Heart right ventricle (tissue), 16 donors: Measurements from ENCODE around the gene ATG2B. TPM values are rescaled to one million over a fixed set of nuclear protein-coding genes. Genes with fewer than 3 reads are reported as not detected.

Source experiments
- ATAC-seq, 8 donors: fragments of 200-7000 bp; cut with Tn5 transposase; one replicate each; pipeline ENCODE4 v1.9.1; 2020; ENCODE audit warnings: mild to moderate bottlenecking in 8 of 8, moderate library complexity in 8 of 8, moderate number of reproducible peaks in 1 of 8
- DNase-seq, 2 donors: peaks; one replicate each; pipeline ENCODE4 v3.0.0-alpha.2; 2020
- H3K27ac ChIP-seq, 10 donors: fragments of 200-600 bp; sonication (generic) in 2 of 10; one replicate each; pipeline versions ENCODE4 v1.5.0 to v1.8.0; 2020 to 2022; ENCODE audit warnings: mild to moderate bottlenecking in 3 of 10
- H3K27me3 ChIP-seq, 7 donors: fragments of 200-600 bp; one replicate each; pipeline ENCODE4 v1.8.0; 2021 to 2022; ENCODE audit warnings: mild to moderate bottlenecking in 2 of 7
- H3K36me3 ChIP-seq, 9 donors: fragments of 200-600 bp; sonication (generic) in 1 of 9; one replicate each; pipeline versions ENCODE4 v1.5.0 to v1.8.0; 2020 to 2022; ENCODE audit warnings: mild to moderate bottlenecking in 2 of 9
- H3K4me1 ChIP-seq, 9 donors: fragments of 200-600 bp; sonication (generic) in 1 of 9; one replicate each; pipeline versions ENCODE4 v1.5.0 to v1.8.0; 2020 to 2022; ENCODE audit warnings: mild to moderate bottlenecking in 4 of 9
- H3K4me3 ChIP-seq, 10 donors: fragments of 200-600 bp; sonication (generic) in 2 of 10; one replicate each; pipeline versions ENCODE4 v1.5.0 to v1.8.0; 2020 to 2022; ENCODE audit warnings: mild to moderate bottlenecking in 7 of 10, moderate library complexity in 2 of 10
- H3K9me3 ChIP-seq, 11 donors: fragments of 200-600 bp in 10 of 11; sonication (generic) in 2 of 11; one replicate each; pipeline versions ENCODE4 v1.5.0 to v1.8.0; 2013 to 2022; ENCODE audit warnings: mild to moderate bottlenecking in 2 of 11, control low read depth in 1 of 11, moderate library complexity in 1 of 11
- WGBS, 2 donors: extraction: QIAGEN DNeasy Blood & Tissue Kit; methylation state at CpG; one replicate each; pipeline ENCODE4 v1.1.7; 2013; ENCODE audit warnings: inconsistent platforms in 1 of 2; 5-methylcytosine and 5-hydroxymethylcytosine counted together
- intact Hi-C, 10 donors: fragments of 100-400 bp; cut with DNase I; formaldehyde crosslinking; loops; one replicate each; pipeline versions ENCODE4 v1.11.1 to v1.14.2; 2022
- polyA plus RNA-seq, 2 donors: library from polyadenylated mRNA; stranded (reverse); fragments of 200-250 nt; gene quantifications; one replicate each; pipeline ENCODE4 v1.2.3, GENCODE V29; 2013
- total RNA-seq, 10 donors: library from RNA; stranded (reverse); fragmentation: NEBNext Ultra II Directional in 3 of 10; extraction: Animal tissue kit (Norgen Biotek cat#: 25700) in 3 of 10; gene quantifications; one replicate each; pipeline versions ENCODE4 v1.2.1 to v1.2.4, GENCODE V29; 2021 to 2023
- TF ChIP-seq, protein P1 (sequence below), 9 donors: fragments of 200-600 bp; sonication (generic) in 2 of 9; IDR thresholded peaks; one replicate each; pipeline versions ENCODE4 v1.5.0 to v1.8.0; 2021 to 2022; ENCODE audit warnings: antibody characterized with exemption in 9 of 9, mild to moderate bottlenecking in 5 of 9, moderate library complexity in 1 of 9
- donor health status: Arrhythmogenic right ventricular cardiomyopathy.
- donor health status: ischemic (EF 13 %, LVEDD 7.1; RV severe dilation, severe dysfunction).
- donor health status: healthy with polysubstance abuse.
- donor health status: DM: no; HTN: yes; CAD: no.
- donor health status: DM: no; HTN: no; CAD: no.
- donor health status: ischemic (EF 25% LVEDD 6.9; RV normal size, moderate dysfunction).
- donor health status: ischemic (EF 25% LVEDD 5.7; RV mildly dilated, moderate dysfunction).
- donor health status: healthy.
- donor health status: DM: yes; HTN: yes; CAD: no.
- donor health status: Ischemic cardiomyopathy.
- donor health status: ischemic (EF 35%, LVEDD 5.7; RV mildly dilated, moderate dysfunction).
- donor health status: nonischemic (EF 11% LVEDD 7.7; RV severe dilation, severe dysfunction).
- donor health status: DM: yes; HTN: yes; CAD: no.
- donor health status: PGD.
- donor health status: ischemic (EF 29% LVEDD 5.4; RV normal size, mild dysfunction).
- donor health status: nonischemic (EF 23%, LVEDD 6.1; RV moderate dilation, normal function).

The ATG2B gene
- total and polyA plus RNA-seq, 12 donors = 2.4 to 20.2 (median 14.0) TPM

DNA sequence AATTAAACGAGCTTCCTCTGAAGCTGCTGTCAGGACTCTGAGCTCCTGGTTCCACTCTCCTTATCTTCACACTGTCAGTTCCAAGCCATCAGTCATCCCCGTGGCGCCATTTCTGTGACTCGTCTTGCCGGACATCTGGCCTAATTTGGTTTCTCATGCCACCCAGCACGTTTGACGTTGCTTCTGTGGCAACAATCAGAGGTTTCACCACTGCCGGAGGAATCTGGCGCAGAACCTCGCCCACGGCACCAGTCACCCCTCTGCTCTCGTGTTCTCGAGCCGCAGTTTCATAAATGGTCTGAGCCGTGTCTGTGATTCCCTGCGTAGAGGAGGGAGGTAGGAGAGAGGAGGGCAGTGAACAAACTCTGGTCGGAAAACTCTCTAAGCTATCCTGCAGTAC is 77.5 kb downstream of the ATG2B start:
- 41 to 61% methylated on average over 17 of the region's 17 CpGs for WGBS, 2 donors
- no peak overlapping the region for H3K4me3 ChIP-seq
- ATAC-seq (peak; percentile 29 to 91 (median 83)), DNase-seq (peak; percentile 27 to 30)
- intact Hi-C loops = no loop called here
- TF ChIP-seq, protein P1, sequence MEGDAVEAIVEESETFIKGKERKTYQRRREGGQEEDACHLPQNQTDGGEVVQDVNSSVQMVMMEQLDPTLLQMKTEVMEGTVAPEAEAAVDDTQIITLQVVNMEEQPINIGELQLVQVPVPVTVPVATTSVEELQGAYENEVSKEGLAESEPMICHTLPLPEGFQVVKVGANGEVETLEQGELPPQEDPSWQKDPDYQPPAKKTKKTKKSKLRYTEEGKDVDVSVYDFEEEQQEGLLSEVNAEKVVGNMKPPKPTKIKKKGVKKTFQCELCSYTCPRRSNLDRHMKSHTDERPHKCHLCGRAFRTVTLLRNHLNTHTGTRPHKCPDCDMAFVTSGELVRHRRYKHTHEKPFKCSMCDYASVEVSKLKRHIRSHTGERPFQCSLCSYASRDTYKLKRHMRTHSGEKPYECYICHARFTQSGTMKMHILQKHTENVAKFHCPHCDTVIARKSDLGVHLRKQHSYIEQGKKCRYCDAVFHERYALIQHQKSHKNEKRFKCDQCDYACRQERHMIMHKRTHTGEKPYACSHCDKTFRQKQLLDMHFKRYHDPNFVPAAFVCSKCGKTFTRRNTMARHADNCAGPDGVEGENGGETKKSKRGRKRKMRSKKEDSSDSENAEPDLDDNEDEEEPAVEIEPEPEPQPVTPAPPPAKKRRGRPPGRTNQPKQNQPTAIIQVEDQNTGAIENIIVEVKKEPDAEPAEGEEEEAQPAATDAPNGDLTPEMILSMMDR (IDR thresholded peaks at IDR 0.05) = no peak
- no peaks in the 10 kb centered on the region for H3K9me3 ChIP-seq
- no peaks in the 10 kb centered on the region for H3K27me3 ChIP-seq
- peaks cover 0 to 90% (median 15%) of the 10 kb centered on the region in 9 donors for H3K36me3 ChIP-seq
- H3K4me1 ChIP-seq = peaks cover 0 to 11% (median 0%) of the 10 kb centered on the region in 9 donors
- H3K27ac ChIP-seq = peak overlapping the region in 7 of 10 donors; percentile 3 to 54 (median 41)

DNA sequence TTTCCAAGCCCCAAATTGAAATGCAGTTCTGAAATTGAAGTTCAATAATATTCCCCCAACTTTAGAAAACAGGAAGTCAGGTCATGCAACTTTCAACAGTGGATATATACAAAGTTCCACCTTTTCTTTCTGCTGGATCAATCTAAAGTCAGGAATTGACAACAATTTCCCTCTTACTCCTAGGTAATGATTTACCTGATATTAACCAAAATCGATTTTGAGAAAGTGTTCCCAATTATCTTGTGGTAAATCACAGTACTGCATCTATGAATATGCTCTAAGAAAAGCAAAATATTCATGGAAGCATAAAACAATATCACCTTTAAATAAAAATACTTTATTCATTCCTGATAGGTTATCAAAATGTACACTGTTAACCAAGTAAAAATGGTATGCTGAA is 78.7 kb downstream of the ATG2B start:
- WGBS, 2 donors = 88 to 89% methylated on average over 1 of the region's 1 CpG
- Histone ChIP-seq H3K27ac (no peak overlapping the region), H3K36me3 (peaks cover 0 to 83% (median 2%) of the 10 kb centered on the region in 9 donors), H3K4me3 (no peak overlapping the region), H3K4me1 (peaks cover 0 to 11% (median 0%) of the 10 kb centered on the region in 9 donors), H3K9me3 (no peaks in the 10 kb centered on the region), H3K27me3 (no peaks in the 10 kb centered on the region)
- TF ChIP-seq, protein P1 (IDR thresholded peaks at IDR 0.05) = no peak
- intact Hi-C loops = no loop called here
- DNase-seq = no peak
- ATAC-seq = no peak

DNA sequence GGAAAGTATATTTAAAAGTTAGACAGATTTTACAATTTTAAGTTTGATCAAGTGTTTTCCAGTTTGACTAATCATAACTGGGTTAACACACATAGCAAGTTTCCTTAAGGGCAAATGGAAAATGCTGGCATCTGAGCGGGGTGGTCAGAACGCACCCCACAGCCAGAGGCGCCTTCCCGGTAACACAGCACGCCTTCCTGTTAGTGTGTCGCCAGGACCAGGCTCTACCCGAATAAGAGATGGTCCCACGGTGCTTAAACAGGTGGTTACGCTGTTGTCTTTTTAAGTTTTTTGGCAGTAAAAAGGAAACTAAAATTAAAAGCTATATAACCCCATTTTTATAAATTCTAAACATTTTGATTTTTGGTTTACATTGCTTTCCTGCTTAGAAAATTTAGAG is 79.1 kb downstream of the ATG2B start:
- H3K9me3 ChIP-seq = no peaks in the 10 kb centered on the region
- intact Hi-C loops = no loop called here
- no peak overlapping the region for H3K27ac ChIP-seq
- TF ChIP-seq, protein P1 (IDR thresholded peaks at IDR 0.05) = no peak
- H3K4me3 ChIP-seq = no peak overlapping the region
- no peaks in the 10 kb centered on the region for H3K27me3 ChIP-seq
- WGBS, 2 donors = 92 to 96% methylated on average over 9 of the region's 9 CpGs
- H3K4me1 ChIP-seq = peaks cover 0 to 11% (median 0%) of the 10 kb centered on the region in 9 donors
- ATAC-seq (no peak), DNase-seq (no peak)
- H3K36me3 ChIP-seq = peaks cover 0 to 79% (median 0%) of the 10 kb centered on the region in 9 donors

DNA sequence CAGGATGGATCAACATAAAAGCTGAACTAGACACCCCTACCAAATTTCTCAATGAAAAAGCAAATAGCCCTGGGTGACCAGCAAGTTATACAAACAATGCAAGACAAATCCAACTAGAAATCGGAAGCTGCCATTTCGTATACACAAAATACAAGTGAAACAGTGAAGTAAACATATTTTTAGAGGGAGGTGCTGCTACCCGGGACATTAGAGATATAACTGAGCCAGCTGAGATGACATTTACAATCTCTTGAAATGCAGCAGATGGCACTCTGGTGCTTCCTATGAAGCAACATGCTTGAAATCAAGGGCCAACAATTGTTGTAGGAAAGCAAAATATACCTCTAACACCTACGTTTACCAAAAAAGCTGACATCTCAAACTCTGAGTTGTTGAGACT is 81.7 kb downstream of the ATG2B start:
- DNase-seq (no peak), ATAC-seq (no peak)
- TF ChIP-seq, protein P1 (IDR thresholded peaks at IDR 0.05) = peak in 1 of 9 donors; percentile 14
- Histone ChIP-seq H3K36me3 (peaks cover 0 to 55% (median 0%) of the 10 kb centered on the region in 9 donors), H3K27me3 (no peaks in the 10 kb centered on the region), H3K27ac (no peak overlapping the region), H3K4me3 (no peak overlapping the region), H3K4me1 (peaks cover 0 to 8% (median 0%) of the 10 kb centered on the region in 9 donors), H3K9me3 (peaks cover 4 to 17% (median 13%) of the 10 kb centered on the region in 11 donors)
- 59 to 61% methylated on average over 4 of the region's 4 CpGs for WGBS, 2 donors
- intact Hi-C loops = no loop called here
